ENCODE data around the gene RNU6-1.
A peak's percentile ranks its signal among the peaks of the same experiment; 100 is the strongest.

Gene RNU6-1

DNA sequence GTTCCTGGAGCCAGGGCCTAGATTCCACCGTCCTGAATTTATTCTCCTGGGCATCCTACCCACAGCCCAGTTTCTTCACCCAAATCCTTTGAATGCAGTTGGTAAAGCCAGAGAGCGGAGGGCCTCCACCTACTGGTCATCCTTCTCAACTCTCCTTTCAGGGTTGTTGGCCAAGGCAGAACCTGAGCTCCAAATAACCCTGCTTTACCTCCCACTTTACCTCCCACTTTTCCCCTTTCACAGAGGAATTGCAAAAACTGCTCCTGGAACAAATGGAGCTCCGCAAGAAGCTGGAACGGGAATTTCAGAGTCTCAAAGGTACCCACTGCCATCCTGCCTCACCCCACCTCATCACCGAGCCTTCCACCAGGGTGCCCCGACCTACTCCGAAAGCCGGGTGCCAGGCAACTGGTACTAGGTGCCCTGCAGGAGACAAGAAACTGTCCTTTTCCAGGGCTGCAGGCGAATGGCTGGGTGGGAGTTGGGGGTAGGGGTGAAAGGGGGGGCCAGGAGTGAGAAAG is 7.8 kb downstream of the RNU6-1 start:
- H3K27ac Mint-ChIP-seq: no peak overlapping the region
- no peaks in the 10 kb centered on the region for H3K9me3 Mint-ChIP-seq
- H3K36me3 Mint-ChIP-seq: no peaks in the 10 kb centered on the region
- no peak for ATAC-seq
- H3K4me1 Mint-ChIP-seq: peaks cover 47% of the 10 kb centered on the region
- H3K4me3 Mint-ChIP-seq: no peak overlapping the region
- peak in 1 of 2 donors; percentile 51 for DNase-seq (ENCODE audit: low spot score in 2 of 2)

DNA sequence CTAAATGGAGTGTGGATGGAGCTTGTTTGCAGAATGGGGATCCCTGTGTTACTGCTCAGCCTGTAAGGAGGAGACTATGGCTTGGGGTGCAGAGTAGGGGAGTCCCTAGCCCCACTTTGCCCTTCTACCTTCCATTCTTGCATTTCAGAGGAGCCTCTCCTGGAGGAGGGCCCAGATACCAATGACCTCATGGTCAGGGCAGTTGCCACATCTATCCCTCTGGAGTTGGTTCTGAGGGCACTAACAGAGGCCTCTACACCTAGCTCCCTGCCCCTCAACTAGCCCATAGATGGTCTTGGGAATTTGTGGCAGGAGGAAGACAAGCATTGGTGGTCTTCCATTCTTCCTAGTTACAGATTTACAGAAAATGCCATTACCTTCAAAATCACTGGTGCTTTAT is 8.5 kb downstream of the RNU6-1 start:
- Mint-ChIP-seq H3K9me3 (no peaks in the 10 kb centered on the region), H3K4me1 (peaks cover 44% of the 10 kb centered on the region), H3K4me3 (no peak overlapping the region), H3K27ac (no peak overlapping the region), H3K36me3 (peaks cover 1% of the 10 kb centered on the region)
- DNase-seq (ENCODE audit: low spot score in 2 of 2): no peak
- no peak for ATAC-seq

DNA sequence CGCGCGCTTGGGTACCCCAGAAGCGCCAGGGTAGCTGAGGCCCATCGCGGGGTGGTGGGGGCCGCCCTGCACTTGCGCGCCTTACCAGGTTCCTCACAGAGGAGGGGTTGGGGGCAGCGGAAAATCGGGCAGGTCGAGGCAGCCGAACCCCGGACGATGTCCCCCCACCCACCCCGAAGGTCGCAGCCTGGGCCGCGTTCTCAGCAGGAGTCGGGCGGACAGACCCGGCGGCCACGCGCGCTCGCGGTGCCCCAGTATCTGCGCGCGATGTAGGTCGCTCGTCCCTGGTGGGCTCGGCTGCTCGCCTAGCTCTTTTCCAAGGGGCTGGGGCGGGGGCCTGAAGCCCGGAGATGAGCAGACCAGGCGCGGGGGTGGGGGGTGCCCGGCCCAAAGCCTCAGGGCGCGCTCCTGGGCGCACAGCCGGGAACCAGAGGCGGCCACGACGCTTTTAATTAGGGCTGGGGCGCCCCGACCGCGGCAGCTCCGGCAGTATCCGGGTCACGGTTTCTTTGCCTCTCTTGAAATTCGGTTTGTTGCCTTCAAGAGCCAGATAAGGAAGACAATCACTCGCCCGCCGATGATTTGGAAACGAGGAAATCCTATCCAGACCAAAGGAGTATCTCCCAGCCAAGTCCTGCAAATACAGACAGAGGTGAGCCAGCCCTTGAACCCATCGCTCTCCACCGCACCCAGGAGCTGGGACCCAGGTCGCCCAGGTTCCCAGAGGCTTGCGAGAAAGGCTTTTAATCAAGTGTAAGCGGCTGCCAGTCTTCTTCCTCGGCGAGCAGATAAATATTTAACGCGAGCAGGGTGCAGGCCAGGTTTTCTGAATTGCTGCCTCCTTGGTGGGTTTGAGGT is 10.0 kb downstream of the RNU6-1 start:
- H3K9me3 Mint-ChIP-seq: no peaks in the 10 kb centered on the region
- ATAC-seq: no peak
- no peak for DNase-seq (ENCODE audit: low spot score in 2 of 2)
- peaks cover 8% of the 10 kb centered on the region for H3K36me3 Mint-ChIP-seq
- H3K4me3 Mint-ChIP-seq: no peak overlapping the region
- H3K4me1 Mint-ChIP-seq: peaks cover 42% of the 10 kb centered on the region
- no peak overlapping the region for H3K27ac Mint-ChIP-seq

DNA sequence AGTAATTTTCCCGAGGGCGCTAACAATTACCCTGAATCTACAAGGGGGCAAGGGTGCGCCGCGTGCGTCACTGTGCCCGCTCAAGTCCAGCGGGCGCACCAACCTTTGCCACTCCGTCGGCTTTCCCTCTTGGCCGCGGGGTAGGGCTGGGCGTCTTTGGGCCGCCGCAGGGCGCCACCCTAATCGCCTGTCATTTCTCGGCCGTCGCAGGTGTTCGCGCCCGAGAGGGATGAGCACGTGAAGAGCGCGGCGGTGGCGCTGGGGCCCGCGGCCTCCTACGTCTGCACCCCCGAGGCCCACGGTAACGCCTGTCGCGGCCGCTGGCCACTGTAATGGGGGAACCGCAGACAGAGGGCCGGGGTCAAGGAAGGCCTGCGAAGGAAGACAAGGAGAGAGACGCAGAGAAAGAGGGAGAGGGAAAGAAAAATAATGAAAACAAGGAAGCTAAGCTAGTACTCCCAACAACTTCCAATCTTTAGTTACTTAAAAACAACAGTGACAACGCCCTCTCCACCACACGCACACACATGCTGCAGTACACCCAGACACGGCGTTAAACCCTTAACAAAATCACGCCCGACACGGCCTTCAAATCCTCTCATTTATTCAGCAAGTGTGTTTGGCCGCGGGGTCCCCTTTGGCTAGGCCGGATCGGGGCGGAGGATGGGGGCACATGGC is 10.7 kb downstream of the RNU6-1 start:
- no peak for DNase-seq (ENCODE audit: low spot score in 2 of 2)
- ATAC-seq: no peak
- Mint-ChIP-seq H3K27ac (no peak overlapping the region), H3K36me3 (peaks cover 9% of the 10 kb centered on the region), H3K9me3 (no peaks in the 10 kb centered on the region), H3K4me1 (peaks cover 42% of the 10 kb centered on the region), H3K4me3 (peak overlapping the region; percentile 4)

DNA sequence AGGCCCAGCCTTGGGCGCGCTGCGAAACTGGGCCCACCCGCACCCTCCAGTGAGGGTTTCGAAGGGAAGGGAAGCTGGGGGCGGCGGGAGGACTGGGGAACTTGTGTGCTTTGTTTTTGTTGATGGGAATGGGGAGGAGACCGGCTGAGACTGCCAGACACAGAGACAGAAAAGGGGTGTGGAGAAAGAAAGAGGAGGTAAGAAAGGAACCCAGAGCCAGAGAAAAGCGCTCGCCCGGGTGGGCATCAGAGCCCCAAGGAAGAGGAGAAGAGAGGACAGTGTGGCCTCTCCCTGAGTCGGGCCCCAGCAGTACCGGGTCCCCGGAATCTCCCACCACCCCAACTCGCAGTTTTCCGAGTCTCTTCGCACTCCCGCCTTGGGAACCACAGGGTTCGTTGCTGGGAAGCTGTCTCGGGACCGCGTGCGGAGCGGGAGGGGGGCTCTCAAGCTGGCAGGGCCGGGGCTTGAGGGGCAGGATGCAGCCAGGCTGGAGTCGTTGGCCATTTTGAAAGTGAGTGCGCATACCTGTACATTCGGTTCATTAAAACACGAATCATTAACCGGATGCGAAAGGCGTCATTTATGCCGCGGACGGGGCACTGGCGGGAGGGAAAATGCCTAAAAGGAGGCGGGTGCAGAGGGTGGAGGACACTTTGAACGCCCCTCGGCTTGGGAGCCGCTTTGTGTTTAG is 11.4 kb downstream of the RNU6-1 start:
- H3K4me1 Mint-ChIP-seq: peaks cover 42% of the 10 kb centered on the region

DNA sequence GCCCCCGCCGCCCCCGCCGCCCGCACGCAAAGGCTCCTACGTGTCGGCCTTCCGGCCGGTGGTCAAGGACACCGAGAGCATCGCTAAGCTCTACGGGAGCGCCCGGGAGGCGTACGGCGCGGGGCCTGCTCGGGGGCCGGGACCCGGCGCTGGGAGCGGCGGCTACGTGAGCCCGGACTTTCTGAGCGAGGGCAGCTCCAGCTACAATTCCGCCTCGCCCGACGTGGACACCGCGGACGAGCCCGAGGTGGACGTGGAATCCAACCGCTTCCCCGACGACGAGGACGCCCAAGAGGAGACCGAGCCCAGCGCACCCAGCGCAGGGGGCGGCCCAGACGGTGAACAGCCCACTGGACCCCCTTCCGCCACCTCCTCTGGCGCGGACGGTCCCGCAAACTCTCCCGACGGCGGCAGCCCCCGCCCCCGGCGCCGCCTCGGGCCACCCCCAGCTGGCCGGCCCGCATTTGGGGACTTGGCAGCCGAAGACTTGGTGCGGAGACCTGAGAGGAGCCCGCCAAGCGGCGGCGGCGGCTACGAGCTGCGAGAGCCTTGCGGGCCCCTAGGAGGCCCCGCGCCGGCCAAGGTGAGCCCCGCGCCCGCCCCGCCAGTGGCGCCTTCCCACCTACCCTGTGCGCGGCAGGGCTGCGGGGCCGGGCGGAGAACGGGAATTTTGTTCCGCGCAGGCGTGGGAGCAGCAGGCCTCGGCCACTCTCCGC is 12.1 kb downstream of the RNU6-1 start:
- DNase-seq (ENCODE audit: low spot score in 2 of 2): no peak
- no peak for ATAC-seq
- Mint-ChIP-seq H3K27ac (no peak overlapping the region), H3K4me3 (peak overlapping the region; percentile 37), H3K36me3 (peaks cover 16% of the 10 kb centered on the region), H3K9me3 (no peaks in the 10 kb centered on the region), H3K4me1 (peaks cover 37% of the 10 kb centered on the region)

More for the DNA sequence above, 11.4 kb downstream of the RNU6-1 start:
- H3K36me3 Mint-ChIP-seq: peaks cover 16% of the 10 kb centered on the region
- H3K4me3 Mint-ChIP-seq: peak overlapping the region; percentile 37
- H3K9me3 Mint-ChIP-seq: no peaks in the 10 kb centered on the region
- DNase-seq (ENCODE audit: low spot score in 2 of 2) (peak in 1 of 2 donors; percentile 55), ATAC-seq (no peak)
- H3K27ac Mint-ChIP-seq: no peak overlapping the region

DNA sequence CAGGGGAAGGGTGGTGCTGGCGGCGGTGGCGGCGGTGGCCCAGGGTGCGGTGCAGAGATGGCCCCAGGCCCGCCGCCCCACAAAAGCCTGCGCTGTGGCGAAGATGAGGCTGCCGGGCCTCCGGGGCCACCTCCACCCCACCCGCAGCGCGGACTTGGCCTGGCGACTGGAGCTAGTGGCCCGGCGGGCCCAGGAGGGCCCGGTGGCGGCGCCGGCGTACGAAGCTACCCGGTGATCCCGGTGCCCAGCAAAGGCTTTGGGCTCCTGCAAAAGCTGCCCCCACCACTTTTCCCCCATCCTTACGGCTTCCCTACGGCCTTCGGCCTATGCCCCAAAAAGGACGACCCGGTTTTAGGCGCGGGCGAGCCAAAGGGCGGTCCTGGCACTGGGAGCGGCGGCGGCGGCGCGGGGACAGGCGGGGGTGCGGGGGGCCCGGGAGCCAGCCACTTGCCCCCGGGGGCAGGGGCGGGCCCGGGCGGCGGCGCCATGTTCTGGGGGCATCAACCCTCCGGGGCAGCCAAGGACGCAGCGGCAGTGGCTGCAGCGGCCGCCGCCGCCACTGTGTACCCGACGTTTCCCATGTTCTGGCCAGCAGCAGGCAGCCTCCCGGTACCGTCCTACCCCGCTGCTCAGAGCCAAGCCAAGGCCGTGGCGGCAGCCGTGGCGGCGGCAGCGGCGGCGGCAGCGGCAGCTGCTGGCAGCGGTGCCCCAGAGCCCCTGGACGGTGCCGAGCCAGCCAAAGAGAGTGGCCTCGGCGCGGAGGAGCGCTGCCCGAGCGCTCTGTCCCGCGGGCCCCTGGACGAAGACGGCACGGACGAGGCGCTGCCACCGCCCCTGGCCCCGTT is 12.9 kb downstream of the RNU6-1 start:
- peak in 1 of 2 donors; percentile 51 for DNase-seq (ENCODE audit: low spot score in 2 of 2)
- H3K4me3 Mint-ChIP-seq: peak overlapping the region; percentile 18
- H3K27ac Mint-ChIP-seq: no peak overlapping the region
- H3K9me3 Mint-ChIP-seq: no peaks in the 10 kb centered on the region
- no peak for ATAC-seq
- H3K36me3 Mint-ChIP-seq: peaks cover 17% of the 10 kb centered on the region
- peaks cover 45% of the 10 kb centered on the region for H3K4me1 Mint-ChIP-seq

DNA sequence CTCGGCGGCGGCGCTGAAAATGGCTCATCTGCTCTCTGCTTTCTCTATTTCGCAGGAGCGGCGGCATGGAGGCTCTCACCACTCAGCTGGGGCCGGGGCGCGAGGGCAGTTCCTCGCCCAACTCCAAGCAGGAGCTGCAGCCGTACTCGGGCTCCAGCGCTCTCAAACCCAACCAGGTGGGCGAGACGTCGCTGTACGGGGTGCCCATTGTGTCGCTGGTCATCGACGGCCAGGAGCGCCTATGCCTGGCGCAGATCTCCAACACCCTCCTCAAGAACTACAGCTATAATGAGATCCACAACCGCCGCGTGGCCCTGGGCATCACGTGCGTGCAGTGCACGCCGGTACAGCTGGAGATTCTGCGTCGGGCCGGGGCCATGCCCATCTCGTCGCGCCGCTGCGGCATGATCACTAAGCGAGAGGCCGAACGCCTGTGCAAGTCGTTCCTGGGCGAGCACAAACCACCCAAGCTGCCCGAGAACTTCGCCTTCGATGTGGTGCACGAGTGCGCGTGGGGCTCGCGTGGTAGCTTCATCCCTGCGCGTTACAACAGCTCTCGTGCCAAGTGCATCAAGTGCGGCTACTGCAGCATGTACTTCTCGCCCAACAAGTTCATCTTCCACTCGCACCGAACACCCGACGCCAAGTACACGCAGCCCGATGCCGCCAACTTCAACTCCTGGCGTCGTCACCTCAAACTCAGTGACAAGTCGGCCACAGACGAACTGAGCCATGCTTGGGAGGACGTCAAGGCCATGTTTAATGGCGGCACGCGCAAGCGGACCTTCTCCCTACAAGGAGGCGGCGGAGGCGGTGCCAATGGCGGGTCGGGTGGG is 13.7 kb downstream of the RNU6-1 start:
- Mint-ChIP-seq H3K9me3 (no peaks in the 10 kb centered on the region), H3K27ac (no peak overlapping the region), H3K4me1 (peaks cover 53% of the 10 kb centered on the region), H3K36me3 (peaks cover 21% of the 10 kb centered on the region), H3K4me3 (peak overlapping the region; percentile 18)
- DNase-seq (ENCODE audit: low spot score in 2 of 2) (peak in 1 of 2 donors; percentile 56), ATAC-seq (no peak)

DNA sequence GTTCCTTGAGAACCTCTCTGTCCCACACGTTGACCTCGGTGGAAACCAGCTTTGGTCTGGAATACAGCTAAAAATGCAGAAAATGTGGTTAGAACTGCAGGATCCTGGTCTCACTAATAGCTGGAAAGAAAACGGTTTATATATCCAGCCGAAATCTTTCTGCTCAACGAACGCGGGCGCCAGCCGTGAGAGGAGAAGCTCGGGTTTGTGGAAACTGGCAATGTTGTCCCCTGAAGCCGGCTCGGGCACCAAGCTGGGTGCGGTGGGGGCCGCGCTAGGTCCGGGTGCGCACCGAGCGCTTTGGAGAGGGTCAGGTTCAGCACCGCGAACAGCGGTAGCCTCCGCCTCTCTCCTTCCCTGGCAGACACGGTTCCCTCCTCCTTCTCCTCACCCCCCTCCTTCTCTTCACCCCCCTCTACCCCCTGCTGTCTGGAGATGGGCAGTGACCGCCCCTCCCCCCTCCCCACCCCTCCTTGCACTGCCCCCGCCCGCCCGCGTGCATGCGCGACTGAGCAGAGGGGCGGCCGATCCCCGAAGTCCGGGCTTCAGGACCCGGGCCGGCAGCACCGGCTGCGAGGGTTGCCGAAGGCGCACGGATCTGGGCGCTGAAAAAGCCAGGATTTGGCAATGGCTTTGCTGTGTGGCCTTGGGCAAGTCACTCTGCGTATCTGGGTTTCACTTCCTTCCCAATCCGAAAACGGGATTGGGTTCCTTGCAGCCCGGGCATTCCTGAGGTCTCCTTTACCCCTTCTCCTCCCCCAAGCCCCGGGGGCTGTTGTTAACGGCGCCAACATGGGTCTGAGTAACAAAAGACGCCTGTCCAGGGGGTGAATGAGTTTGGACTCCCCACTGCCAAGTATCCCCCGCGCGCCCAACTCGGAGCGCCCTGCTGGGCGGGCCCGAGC is 14.6 kb downstream of the RNU6-1 start, which contains the start of gene SKOR1:
Gene SKOR1 (plus strand): TSS at position 534 of the 905 bp plus-strand sequence. CDS start 94 bp downstream, at position 628.
- peaks cover 21% of the 10 kb centered on the region for H3K36me3 Mint-ChIP-seq
- H3K4me1 Mint-ChIP-seq: peaks cover 62% of the 10 kb centered on the region
- H3K9me3 Mint-ChIP-seq: no peaks in the 10 kb centered on the region
- peak within 1 kb of the TSS; percentile 18 for H3K4me3 Mint-ChIP-seq
- ATAC-seq: no peak
- DNase-seq (ENCODE audit: low spot score in 2 of 2): peak in 1 of 2 donors; percentile 57
- no peak within 1 kb of the TSS for H3K27ac Mint-ChIP-seq

DNA sequence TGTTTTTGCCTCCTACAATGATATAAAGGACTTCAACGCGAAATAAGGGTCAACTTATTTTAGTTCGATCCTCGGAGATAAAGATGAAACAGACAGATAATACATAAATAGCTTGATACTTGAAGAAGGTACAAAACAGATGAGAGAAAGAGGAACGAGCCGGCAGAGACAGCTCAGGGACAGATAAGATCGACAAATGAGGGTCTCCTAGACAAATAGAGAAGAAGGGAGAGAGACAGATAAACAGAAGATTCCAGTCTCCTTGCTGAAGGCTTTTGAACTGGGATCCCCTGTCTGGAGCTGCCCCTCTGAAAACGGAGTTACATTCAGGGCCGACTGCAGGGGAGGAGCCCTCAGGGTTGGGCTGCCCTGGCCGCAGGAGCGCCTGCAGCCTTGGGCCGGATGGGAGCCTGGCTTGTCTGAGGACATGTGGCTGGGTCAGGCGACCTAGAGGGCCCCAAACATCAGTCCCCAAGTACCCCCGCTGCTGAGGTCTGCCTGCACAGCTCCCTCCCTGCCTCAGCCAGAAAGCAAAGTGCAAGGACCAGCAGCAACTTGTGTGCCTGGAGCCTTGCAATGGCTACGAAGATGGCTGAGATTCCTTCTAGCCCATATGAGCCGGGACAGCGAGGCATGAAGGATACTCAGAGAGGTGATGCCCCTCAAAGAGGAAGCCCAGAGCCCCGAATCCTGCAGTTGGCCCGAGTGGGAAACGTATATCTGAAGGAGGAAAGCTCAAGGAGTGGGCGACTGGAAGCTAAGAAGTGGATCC is 15.5 kb downstream of the RNU6-1 start:
- Mint-ChIP-seq H3K4me3 (peak overlapping the region; percentile 75), H3K27ac (peak overlapping the region; percentile 55), H3K4me1 (peaks cover 61% of the 10 kb centered on the region), H3K9me3 (no peaks in the 10 kb centered on the region), H3K36me3 (peaks cover 21% of the 10 kb centered on the region)
- peak in 1 of 2 donors; percentile 52 for DNase-seq (ENCODE audit: low spot score in 2 of 2)
- ATAC-seq: no peak

DNA sequence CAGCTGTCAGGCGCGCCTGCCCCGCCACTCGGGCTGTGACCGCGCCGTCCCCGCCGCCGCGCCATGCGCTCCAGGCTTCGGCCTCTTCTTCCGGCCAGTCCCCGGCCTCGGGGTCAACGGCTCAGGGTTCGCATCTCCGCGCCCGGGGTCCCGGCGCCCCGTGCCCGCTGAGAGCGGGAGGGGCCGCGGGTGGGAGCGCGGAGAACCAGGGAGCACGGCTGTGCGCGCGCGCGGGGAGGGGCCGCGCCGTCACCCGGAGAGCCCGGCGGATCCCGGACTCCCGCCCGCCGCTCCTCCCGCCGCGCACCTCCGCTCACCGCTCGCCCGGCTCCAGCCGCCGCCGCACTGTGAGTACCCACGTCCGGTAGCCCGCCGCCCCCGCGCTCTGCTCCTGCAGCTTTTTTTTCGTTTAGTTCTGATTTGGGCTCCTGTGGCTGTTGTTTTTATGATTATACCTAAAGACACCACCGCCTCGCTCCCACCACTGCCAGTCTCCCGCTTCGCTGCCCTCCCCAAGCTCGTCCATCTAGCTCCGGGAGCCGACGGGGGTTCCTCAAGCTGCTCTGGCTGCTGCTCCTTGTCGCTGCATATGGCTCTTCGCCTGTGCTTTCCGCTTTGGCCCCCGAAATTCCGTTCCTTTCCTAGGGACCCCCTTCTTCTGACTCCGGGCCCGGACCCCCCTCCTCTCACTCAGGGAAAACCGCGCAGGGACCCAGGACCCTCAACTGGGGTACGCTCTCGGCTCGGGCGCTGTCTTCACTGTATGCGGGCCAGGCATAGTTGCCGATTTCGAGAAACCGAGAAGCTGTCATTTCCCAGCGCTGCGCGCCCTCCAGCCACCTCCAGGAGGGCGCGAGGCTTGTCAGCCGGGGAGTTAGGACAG is 16.3 kb downstream of the RNU6-1 start:
- Mint-ChIP-seq H3K36me3 (peaks cover 21% of the 10 kb centered on the region), H3K27ac (peak overlapping the region; percentile 55), H3K4me1 (peaks cover 57% of the 10 kb centered on the region), H3K9me3 (no peaks in the 10 kb centered on the region), H3K4me3 (peak overlapping the region; percentile 75)
- DNase-seq (ENCODE audit: low spot score in 2 of 2) (peak in 1 of 2 donors; percentile 50), ATAC-seq (peak; percentile 41)

All from stimulated activated effector memory CD8-positive, alpha-beta T cell treated with anti-CD3 and anti-CD28 coated beads, Interleukin-12 subunit alpha, Interleukin-12 subunit beta, amount 100 ng/mL, for 72 hours (primary cell).